NB4 (cell line): ENCODE results near the gene ACADVL.

Experiments
- CTCF ChIP-seq: IDR thresholded peaks from one replicate; pipeline ENCODE4 v1.5.1; 2012; ENCODE audit warnings: low read depth, low read length
- MAX ChIP-seq: IDR thresholded peaks from 2 replicates; pipeline ENCODE4 v1.6.1; 2011; ENCODE audit warnings: low read depth, low read length
- POLR2A ChIP-seq: IDR thresholded peaks from 2 replicates; pipeline ENCODE4 v1.6.1; 2011; ENCODE audit warnings: mild to moderate bottlenecking; ENCODE audit not compliant: insufficient read length; ENCODE audit errors: extremely low read depth

- TF ChIP-seq CTCF (no peak), MAX (no peak), POLR2A (no peak)
Measured at GRCh38 chr17:7208027-7208571, 11.6 kb upstream of the ACADVL start.
